K562 (cell line): ENCODE data around the gene CD300E. TPM values are rescaled to one million over a fixed set of nuclear protein-coding genes. Genes with fewer than 3 reads are reported as not detected.
"Not testable (repeated sequence)": the region's sequence is repeated elsewhere in the genome, so short reads cannot be mapped to it uniquely, and the experiment has no call there.

Experiments used
- ATAC-seq: fragments of 200-7000 bp; cut with Tn5 transposase; 3 replicates; pipeline ENCODE4 v1.9.1; 2020; ENCODE audit warnings: moderate library complexity
- BruUV-seq: library from RNA; stranded (reverse); fragments of 400-500 nt; replicated peaks from 2 replicates; lab custom pipeline; 2021; lab: Mats Ljungman, UMichigan
- CTCF ChIA-PET: fragments of 300-600 bp; formaldehyde crosslinking; extraction: SDS; loops from one replicate; lab custom pipeline; 2021; ENCODE audit warnings: low intra/inter-chr PET ratio; lab: Yijun Ruan, JAX
- POLR2A ChIA-PET: fragments of 300-600, 350-650 bp; sonication (Branson Sonifier 250); formaldehyde crosslinking; extraction: SDS; loops from one replicate; lab custom pipeline; 2021; ENCODE audit warnings: antibody characterized with exemption, inconsistent platforms; lab: Yijun Ruan, JAX
- DNase-seq, 4 experiments: peaks; one replicate each; pipeline versions ENCODE4 v3.0.0 to v3.0.0-alpha.2; 2011 to 2018; ENCODE audit warnings: low spot score in 3 of 4, mixed read lengths in 3 of 4; ENCODE audit errors: extremely low read depth in 1 of 4
- FAIRE-seq: peaks from 2 replicates; lab custom pipeline; 2011; peaks lifted over from hg19 to GRCh38; lab: Jason Lieb, UNC
- H2AFZ ChIP-seq: 2 replicates; pipeline ENCODE4 v1.6.0; 2011; ENCODE audit warnings: low read depth, low read length, control low read depth, inconsistent platforms
- H3K27ac ChIP-seq: fragments of 200-600 bp; 3 replicates; pipeline ENCODE4 v1.8.0; 2011; ENCODE audit warnings: low read depth, mild to moderate bottlenecking, control low read depth, inconsistent platforms, low read length, moderate library complexity, mixed read lengths; ENCODE audit errors: extremely low read depth
- H3K27me3 ChIP-seq, 2 experiments: fragments of 300-600 bp in 1 of 2; 2 replicates in 1 of 2; 3 replicates in 1 of 2; pipeline versions ENCODE4 v1.6.0 to v1.8.0; 2011; ENCODE audit warnings: inconsistent platforms in 2 of 2, low read length in 2 of 2, mild to moderate bottlenecking in 1 of 2, mixed read lengths in 1 of 2, moderate library complexity in 1 of 2; ENCODE audit not compliant: control insufficient read depth in 2 of 2, insufficient read depth in 2 of 2
- H3K36me3 ChIP-seq: fragments of 300-600 bp; 3 replicates; pipeline ENCODE4 v1.8.0; 2011; ENCODE audit warnings: mild to moderate bottlenecking, low read length, inconsistent platforms; ENCODE audit not compliant: control insufficient read depth, insufficient read depth
- H3K4me1 ChIP-seq, 2 experiments: fragments of 200-600 bp in 1 of 2; replicated peaks in 1 of 2; 2 replicates in 1 of 2; 3 replicates in 1 of 2; pipeline versions ENCODE4 v1.5.1 to v1.8.0; 2011; ENCODE audit warnings: inconsistent platforms in 2 of 2, low read length in 2 of 2, mild to moderate bottlenecking in 1 of 2, mixed read lengths in 1 of 2, moderate library complexity in 1 of 2; ENCODE audit not compliant: control insufficient read depth in 2 of 2, insufficient read depth in 2 of 2
- H3K4me2 ChIP-seq: 2 replicates; pipeline ENCODE4 v1.6.1; 2011; ENCODE audit warnings: low read length, control low read depth, inconsistent platforms, mixed read lengths; ENCODE audit not compliant: insufficient read depth
- H3K4me3 ChIP-seq: fragments of 200-600 bp; sonication (generic), shearing (Covaris generic); 2 replicates; pipeline ENCODE4 v1.5.1; 2016; ENCODE audit warnings: control low read depth, inconsistent platforms
- H3K79me2 ChIP-seq: fragments of 200-600 bp; 3 replicates; pipeline ENCODE4 v1.8.0; 2011; ENCODE audit warnings: low read length, inconsistent platforms; ENCODE audit not compliant: control insufficient read depth, insufficient read depth
- H3K9ac ChIP-seq, 2 experiments: 2 replicates each; pipeline versions ENCODE4 v1.6.0 to v1.6.1; 2011; ENCODE audit warnings: low read depth in 2 of 2, low read length in 2 of 2, control low read depth in 1 of 2, inconsistent platforms in 1 of 2, mild to moderate bottlenecking in 1 of 2, mixed read lengths in 1 of 2; ENCODE audit not compliant: insufficient read depth in 1 of 2
- H3K9me1 ChIP-seq: one replicate; pipeline ENCODE4 v1.6.0; 2011; ENCODE audit warnings: inconsistent platforms, mild to moderate bottlenecking, low read length, moderate library complexity; ENCODE audit not compliant: control insufficient read depth, insufficient read depth
- H3K9me3 ChIP-seq: replicated peaks from 2 replicates; pipeline ENCODE4 v1.5.1; 2011; ENCODE audit warnings: low read depth, low read length, inconsistent platforms; ENCODE audit not compliant: control insufficient read depth, insufficient read depth
- H4K20me1 ChIP-seq: replicated peaks from 2 replicates; pipeline ENCODE4 v1.6.1; 2011; ENCODE audit warnings: low read length, inconsistent platforms, mixed read lengths; ENCODE audit not compliant: control insufficient read depth, insufficient read depth
- KAT7 ChIP-seq: sonication (generic); formaldehyde crosslinking; IDR thresholded peaks from 2 replicates; pipeline ENCODE4 v1.8.0; 2022; ENCODE audit warnings: missing genetic modification reagents, mild to moderate bottlenecking, borderline replicate concordance
- SP2 ChIP-seq: IDR thresholded peaks from 2 replicates; pipeline ENCODE4 v1.6.1; 2011; ENCODE audit warnings: mild to moderate bottlenecking, low read depth, low read length, moderate library complexity; ENCODE audit not compliant: poor library complexity, severe bottlenecking; ENCODE audit errors: extremely low read depth
- WGBS: fragments of 100-300 bp; shearing (Covaris generic); methylation state at CpG from one replicate; pipeline ENCODE4 v1.1.6; 2016; ENCODE audit warnings: low coverage, mixed read lengths; ENCODE audit not compliant: insufficient coverage; ENCODE audit errors: missing lambda C conversion rate; 5-methylcytosine and 5-hydroxymethylcytosine counted together
- in situ Hi-C: fragments of 300-500 bp; cut with MboI; formaldehyde crosslinking; loops from 4 replicates; pipeline ENCODE4 v1.15.0; 2018; ENCODE audit warnings: inconsistent platforms, mixed read lengths
- intact Hi-C: fragments of 100-400 bp; cut with micrococcal nuclease; formaldehyde crosslinking; loops from 2 replicates; pipeline ENCODE4 v1.14.2; 2022
- polyA plus RNA-seq, 8 experiments: library from polyadenylated mRNA; depleted of rRNA in 4 of 8; stranded (reverse) in 5 of 8; unstranded in 3 of 8; fragments of >200 nt; fragmentation: Nextera tagmentation in 2 of 8; fragmentation: Illumina TruSeq in 1 of 8; extraction: Ambion mirVana in 2 of 8; extraction: Trizol in 1 of 8; gene quantifications; 2 replicates each; pipeline versions ENCODE4 v1.2.1 to v1.2.3, GENCODE V29; 2011 to 2014; ENCODE audit warnings: inconsistent platforms in 1 of 8, missing spikeins in 1 of 8
- total RNA-seq, 7 experiments: library from RNA; depleted of rRNA in 6 of 7; stranded (reverse); fragments of >200 nt in 6 of 7; fragmentation: Illumina TruSeq in 2 of 7; extraction: Trizol in 2 of 7; gene quantifications; 2 replicates each; pipeline versions ENCODE4 v1.2.1 to v1.2.3, GENCODE V29; 2011 to 2021; ENCODE audit warnings: low replicate concordance in 1 of 7
- TF ChIP-seq, protein P1 (sequence below): sonication (generic); formaldehyde crosslinking; IDR thresholded peaks from 2 replicates; pipeline ENCODE4 v1.8.0; 2022; ENCODE audit warnings: mild to moderate bottlenecking, missing genetic modification reagents

The CD300E gene
- total and polyA plus RNA-seq, 9 of the 15 experiments (the other 6 are each of a cell fraction or from before 2014, with no cell fraction given): not detected

DNA sequence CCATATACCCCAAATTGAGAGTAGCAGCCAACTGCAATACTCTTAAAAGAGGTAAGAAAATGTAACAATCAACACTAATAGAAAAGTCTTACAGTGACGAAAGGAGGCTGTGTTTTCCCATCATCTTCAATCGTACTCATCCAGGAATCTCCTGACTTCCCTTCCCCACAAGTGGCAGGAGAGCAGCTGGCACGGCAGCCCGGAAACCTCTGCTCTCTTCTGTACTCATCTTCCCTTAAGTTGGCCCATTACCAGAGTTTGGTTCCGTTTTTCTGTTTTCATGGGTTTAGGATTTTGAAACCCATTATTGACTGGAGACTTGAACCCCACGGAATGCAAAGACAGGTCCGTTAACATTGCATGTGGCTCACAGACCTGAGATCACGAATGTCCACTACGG is 44.6 kb downstream of the CD300E start:
- 6% methylated on average over 9 of the region's 9 CpGs for WGBS
- Histone ChIP-seq H3K9me1 (peaks cover 2% of the 10 kb centered on the region), H2AFZ (no peak overlapping the region), H3K4me3 (no peak overlapping the region), H3K9ac (no peak overlapping the region)
- POLR2A ChIA-PET: interaction anchor here (1.0 kb wide), 2 partner anchors 13 kb away, joined by 3 read pairs; no protein-coding TSS in a partner anchor
- no peak for ATAC-seq
- intact Hi-C loops: no loop called here
- TF ChIP-seq SP2: no peak
- TF ChIP-seq, protein P1, sequence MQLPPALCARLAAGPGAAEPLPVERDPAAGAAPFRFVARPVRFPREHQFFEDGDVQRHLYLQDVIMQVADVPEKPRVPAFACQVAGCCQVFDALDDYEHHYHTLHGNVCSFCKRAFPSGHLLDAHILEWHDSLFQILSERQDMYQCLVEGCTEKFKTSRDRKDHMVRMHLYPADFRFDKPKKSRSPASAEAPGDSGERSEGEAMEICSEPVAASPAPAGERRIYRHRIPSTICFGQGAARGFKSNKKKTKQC (CRISPR knock-in tag): no peak
- TF ChIP-seq, all 486 proteins: peak for 0
- CTCF ChIA-PET: no interaction called here
- Histone ChIP-seq H3K79me2 (no peaks in the 10 kb centered on the region), H3K27me3 (peaks cover 8 to 34% of the 10 kb centered on the region in 2 experiments; a peak in 4 of 5 replicates), H3K36me3 (no peaks in the 10 kb centered on the region), H3K27ac (no peak overlapping the region), H4K20me1 (0 out of 2 replicates have a peak, but pooled peaks cover 3% of the 10 kb centered on the region), H3K4me2 (no peak overlapping the region), H3K4me1 (no peaks in the 10 kb centered on the region), H3K9me3 (no peaks in the 10 kb centered on the region)
- DNase-seq (no peak), FAIRE-seq (no peak)
- no TSS peak for BruUV-seq
- in situ Hi-C loops: no loop called here

DNA sequence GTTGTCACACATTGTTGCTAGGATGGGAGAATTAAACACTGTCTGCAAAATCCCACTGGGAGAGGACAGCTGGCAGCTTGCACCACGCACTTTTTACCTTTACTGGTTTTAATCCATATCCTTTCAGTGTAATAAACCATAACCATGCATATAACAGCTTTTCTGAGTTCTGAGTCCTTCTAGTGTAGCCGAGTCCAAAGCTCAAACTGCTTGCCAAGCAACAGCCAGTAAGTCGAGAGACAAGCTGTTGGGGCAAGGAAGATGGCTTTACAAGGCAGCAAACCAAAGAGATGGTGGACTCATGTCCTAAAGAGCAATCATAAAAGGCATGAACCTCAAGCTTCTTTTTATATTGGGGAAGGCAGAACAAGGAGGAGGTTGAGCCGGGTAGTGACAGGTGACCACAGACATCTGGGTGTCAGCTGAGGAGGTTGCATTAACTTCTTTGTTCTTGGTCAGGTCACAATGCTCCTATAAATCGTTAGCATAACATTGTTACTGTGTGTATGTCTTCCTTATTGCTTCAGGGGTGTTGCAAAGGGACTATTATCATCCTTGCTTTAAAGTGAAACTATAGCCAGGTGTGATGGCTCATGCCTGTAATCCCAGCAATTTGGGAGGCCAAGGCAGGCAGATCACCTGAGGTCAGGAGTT is 48.9 kb downstream of the CD300E start:
- no peak for DNase-seq
- Histone ChIP-seq H2AFZ (no peak overlapping the region), H3K9me3 (no peaks in the 10 kb centered on the region), H3K27me3 (peaks cover 8 to 35% of the 10 kb centered on the region in 2 experiments; a peak in 4 of 5 replicates), H3K9ac (no peak overlapping the region), H3K4me1 (no peaks in the 10 kb centered on the region), H4K20me1 (0 out of 2 replicates have a peak, but pooled peaks cover 7% of the 10 kb centered on the region), H3K36me3 (no peaks in the 10 kb centered on the region), H3K27ac (no peak overlapping the region), H3K79me2 (no peaks in the 10 kb centered on the region), H3K4me3 (no peak overlapping the region), H3K4me2 (no peak overlapping the region), H3K9me1 (no peaks in the 10 kb centered on the region)
- intact Hi-C loops: no loop called here
- WGBS: 0% methylated on average over 5 of the region's 5 CpGs
- no peak for TF ChIP-seq KAT7 (CRISPR knock-in tag)
- no peak for FAIRE-seq
- in situ Hi-C loops: no loop called here
- CTCF ChIA-PET: no interaction called here
- POLR2A ChIA-PET: interaction anchor here (1.1 kb wide), 1 partner anchor 106 kb away, joined by 4 read pairs; no protein-coding TSS in a partner anchor
- no TSS peak for BruUV-seq
- no peak for ATAC-seq

DNA sequence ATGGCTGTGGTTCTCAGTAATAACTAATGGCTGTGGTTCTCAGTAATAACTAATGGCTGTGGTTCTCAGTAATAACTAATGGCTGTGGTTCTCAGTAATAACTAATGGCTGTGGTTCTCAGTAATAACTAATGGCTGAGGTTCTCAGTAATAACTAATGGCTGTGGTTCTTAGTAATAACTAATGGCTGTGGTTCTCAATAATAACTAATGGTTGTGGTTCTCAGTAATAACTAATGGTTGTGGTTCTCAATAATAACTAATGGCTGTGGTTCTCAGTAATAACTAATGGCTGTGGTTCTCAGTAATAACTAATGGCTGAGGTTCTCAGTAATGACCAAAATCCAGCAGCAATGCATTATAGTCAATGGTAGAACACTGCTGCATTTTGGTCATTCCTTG is 49.9 kb downstream of the CD300E start:
- intact Hi-C loops, ATAC-seq, H2AFZ ChIP-seq, BruUV-seq, H3K27ac ChIP-seq, H3K4me2 ChIP-seq, H3K9ac ChIP-seq, DNase-seq, H3K79me2 ChIP-seq, FAIRE-seq, H3K36me3 ChIP-seq, CTCF ChIA-PET, H3K9me1 ChIP-seq, H3K9me3 ChIP-seq, H3K4me3 ChIP-seq, in situ Hi-C loops, H4K20me1 ChIP-seq, H3K4me1 ChIP-seq: not testable (repeated sequence)
- POLR2A ChIA-PET: interaction anchor here (0.9 kb wide), 1 partner anchor 9 kb away, joined by 4 read pairs; no protein-coding TSS in a partner anchor
- peaks cover 8 to 37% of the 10 kb centered on the region in 2 experiments; a peak in 4 of 5 replicates for H3K27me3 ChIP-seq
